AG10803 (cell line): ENCODE results near the gene IGF2.

ENCODE experiments used
- DNase-seq: peaks from one replicate; pipeline ENCODE4 v3.0.0; 2010; ENCODE audit warnings: low read depth
- H3K4me3 ChIP-seq: 2 replicates; pipeline ENCODE4 v1.5.1; 2011; ENCODE audit warnings: mild to moderate bottlenecking, low read length, control low read depth
- CTCF ChIP-seq: conservative IDR thresholded peaks from 2 replicates; pipeline ENCODE4 v1.5.1; 2011; ENCODE audit warnings: mild to moderate bottlenecking, low read length, control low read depth, inconsistent platforms

IGF2 gene

GRCh38 chr11:2158296-2158737, 19.1 kb upstream of the IGF2 start:
- DNase-seq, result no peak
- TF ChIP-seq CTCF, result no peak
- no peak overlapping the region for H3K4me3 ChIP-seq

GRCh38 chr11:2157294-2158040, 18.3 kb upstream of the IGF2 start:
- DNase-seq, result no peak
- no peak overlapping the region for H3K4me3 ChIP-seq
- TF ChIP-seq CTCF, result no peak

GRCh38 chr11:2156416-2157182, 17.4 kb upstream of the IGF2 start:
- peak; percentile 75 for TF ChIP-seq CTCF
- no peak overlapping the region for H3K4me3 ChIP-seq
- DNase-seq, result peak; percentile 25

- no peak for TF ChIP-seq CTCF
- H3K4me3 ChIP-seq, result no peak overlapping the region
- no peak for DNase-seq
These were observed 16.3 kb upstream of the IGF2 start for GRCh38 chr11:2155511-2155910.

- TF ChIP-seq CTCF, result no peak
- DNase-seq, result no peak
- H3K4me3 ChIP-seq, result no peak overlapping the region
These were observed 15.7 kb upstream of the IGF2 start for GRCh38 chr11:2154889-2155288.

GRCh38 chr11:2154195-2154585, 15.0 kb upstream of the IGF2 start:
- DNase-seq, result no peak
- no peak overlapping the region for H3K4me3 ChIP-seq
- TF ChIP-seq CTCF, result no peak

- no peak for DNase-seq
- no peak overlapping the region for H3K4me3 ChIP-seq
- TF ChIP-seq CTCF, result no peak
These were observed 14.5 kb upstream of the IGF2 start for GRCh38 chr11:2153581-2154194.
